Measurements from ENCODE around the gene UQCRH.

- TF ChIP-seq CTCF (IDR thresholded peaks at IDR 0.05; ENCODE audit: low read length) (no peak), EZH2 (IDR thresholded peaks at IDR 0.05; ENCODE audit: borderline replicate concordance, low read length) (no peak)
Observed at GRCh38 chr1:46306159-46306530, 2.6 kb downstream of the UQCRH start.
